HL-60/S4 treated with retinoic acid at 250 ng/mL for 4 days and 3 days (cell line): ENCODE data around the gene NACA2.
"Not testable (repeated sequence)": the region's sequence is repeated elsewhere in the genome, so short reads cannot be mapped to it uniquely, and the experiment has no call there.

Experiments used
- in situ Hi-C: fragments of 300-500 bp; cut with MboI; formaldehyde crosslinking; loops from 2 replicates; pipeline ENCODE4 v1.7.0; 2022; ENCODE audit warnings: low sequenced_read_pairs

Gene NACA2

DNA sequence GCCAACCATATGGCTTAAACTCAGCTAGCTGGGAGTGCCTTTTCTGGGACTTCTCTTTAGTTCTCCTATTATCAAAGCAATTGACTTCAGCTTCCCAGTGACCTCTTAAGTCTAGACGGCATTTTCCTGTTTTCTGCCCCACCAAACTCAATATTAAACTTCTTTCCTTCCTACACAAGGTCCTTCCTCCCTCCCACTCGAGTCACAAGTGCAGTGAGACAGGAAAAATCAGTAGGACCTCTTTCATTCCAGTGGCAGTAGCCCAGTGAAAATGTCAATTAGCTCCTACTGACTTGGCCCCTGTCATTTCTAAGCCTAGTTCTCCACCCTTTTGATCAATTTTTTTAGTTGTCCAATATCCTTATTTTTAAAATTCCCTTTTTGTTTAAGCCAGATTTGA is 9.6 kb upstream of the NACA2 start:
- in situ Hi-C loops, result no loop called here

GRCh38 chr17:61599608-61600007 is 8.6 kb upstream of the NACA2 start:
- in situ Hi-C loops, result no loop called here

DNA sequence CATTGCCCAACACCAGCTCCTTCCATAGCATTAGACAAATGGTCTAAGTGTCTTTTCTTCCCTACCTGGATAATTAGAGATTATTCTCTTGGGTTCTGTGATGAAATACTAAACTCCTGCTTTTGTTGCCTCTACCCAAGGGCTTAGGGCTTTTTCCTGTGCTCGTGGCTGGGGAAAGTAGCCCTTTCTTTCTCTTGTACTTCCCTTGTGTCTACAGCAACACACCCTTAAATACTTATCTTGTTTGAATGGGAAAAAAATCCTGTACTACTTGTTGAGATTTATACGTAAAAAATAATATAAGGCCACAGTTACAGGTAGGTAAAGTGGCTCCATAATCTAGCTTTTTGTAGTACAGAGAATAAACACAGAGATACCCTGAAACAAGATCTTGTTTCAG is 7.0 kb upstream of the NACA2 start:
- in situ Hi-C loops, result no loop called here

- in situ Hi-C loops, result no loop called here
These were observed 6.6 kb upstream of the NACA2 start for GRCh38 chr17:61597607-61598006.

DNA sequence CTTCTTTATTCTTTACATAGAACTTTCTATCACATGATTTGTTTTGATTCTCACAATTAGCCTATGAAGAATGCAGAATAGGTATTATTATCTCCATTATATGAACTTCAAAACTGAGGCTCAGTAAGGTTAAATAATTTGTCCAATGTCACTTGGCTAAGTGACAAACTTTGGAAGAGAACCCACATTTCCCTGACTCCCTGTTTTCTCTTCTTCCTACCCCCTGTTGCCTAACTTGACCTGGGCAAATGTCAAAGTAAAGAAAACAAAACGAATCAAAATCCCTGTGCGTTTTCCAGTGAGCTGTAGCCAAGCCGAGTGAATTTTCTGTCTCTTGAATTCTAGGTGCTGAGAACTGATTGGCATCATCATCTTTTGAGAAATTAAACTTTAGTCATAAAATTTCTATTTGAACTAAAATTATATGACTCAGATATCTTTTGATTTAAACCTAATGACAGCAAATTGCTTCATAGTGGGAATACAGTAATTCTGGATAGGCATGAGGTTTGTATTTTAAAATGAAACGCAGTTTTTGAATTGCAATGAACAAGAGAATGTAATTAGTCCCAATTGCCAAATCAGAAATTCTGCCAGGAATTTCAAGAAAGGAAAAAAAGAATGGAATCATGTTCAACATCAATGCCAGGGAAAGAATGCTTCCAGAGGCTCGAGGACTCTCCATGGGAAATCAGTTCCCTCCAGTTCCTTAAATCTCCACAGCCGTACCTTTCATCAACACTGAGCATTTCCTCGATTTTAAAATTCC is 4.6 kb upstream of the NACA2 start:
- in situ Hi-C loops, result no loop called here

- in situ Hi-C loops, result no loop called here
These were observed 3.3 kb upstream of the NACA2 start for GRCh38 chr17:61594294-61594825.

DNA sequence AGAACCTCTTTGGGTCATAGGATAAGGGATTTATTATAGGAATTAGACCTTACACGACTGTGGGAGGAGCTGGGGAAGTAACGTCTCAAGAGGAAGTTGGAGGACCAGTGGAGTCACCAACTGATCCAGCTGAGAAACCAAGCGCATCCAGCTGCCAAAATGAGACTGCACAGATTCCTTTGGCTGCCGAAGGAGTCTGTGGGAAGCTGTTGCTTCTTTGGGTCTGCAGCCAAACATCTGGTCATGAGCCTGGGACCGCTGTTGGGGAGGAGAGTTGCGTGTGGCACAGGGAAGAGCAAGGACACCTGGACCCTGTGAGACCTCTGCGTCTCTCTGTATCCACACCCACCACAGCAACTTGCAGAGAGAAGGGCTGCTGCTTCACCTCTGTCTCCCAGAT is 2.4 kb upstream of the NACA2 start:
- in situ Hi-C loops, result no loop called here

DNA sequence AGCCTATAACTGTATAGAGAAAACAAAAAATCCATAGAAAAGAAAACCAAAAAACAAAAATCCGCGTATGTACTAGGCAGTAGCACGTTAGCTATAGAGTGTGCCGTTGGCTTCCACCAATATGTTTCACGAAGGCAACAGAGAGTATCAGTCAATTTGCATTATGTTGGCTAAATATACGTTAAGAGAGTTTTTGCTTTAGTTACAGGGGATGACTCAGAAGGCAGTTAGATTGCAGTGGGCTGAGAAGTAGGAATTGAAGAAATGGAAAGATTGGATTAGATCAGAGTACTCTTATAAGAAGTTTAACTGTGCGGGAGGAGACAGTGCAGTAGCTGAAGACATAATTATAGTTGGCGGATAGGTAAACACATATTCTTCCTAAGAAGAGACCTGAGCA is 911 bp upstream of the NACA2 start:
- in situ Hi-C loops, result no loop called here

DNA sequence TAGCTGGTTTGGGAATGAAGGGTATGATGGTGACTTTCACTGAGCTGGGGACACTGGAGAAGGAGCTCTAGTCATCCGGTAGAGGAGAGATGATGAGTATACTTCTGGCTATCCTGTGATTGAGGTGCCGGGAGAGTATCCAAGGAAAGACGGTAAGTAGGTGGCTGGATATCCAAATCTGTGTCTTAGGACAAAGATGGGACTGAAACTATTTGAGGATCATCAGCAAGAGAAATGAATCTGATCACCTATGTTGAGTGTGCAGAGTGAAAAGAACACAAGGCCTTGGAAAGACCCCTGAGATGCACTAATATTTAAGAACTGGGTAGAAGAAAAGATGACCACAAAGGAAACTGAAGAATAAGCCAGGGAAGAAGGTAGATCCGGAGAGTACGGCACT is 1.0 kb downstream of the NACA2 start:
- in situ Hi-C loops, result no loop called here

DNA sequence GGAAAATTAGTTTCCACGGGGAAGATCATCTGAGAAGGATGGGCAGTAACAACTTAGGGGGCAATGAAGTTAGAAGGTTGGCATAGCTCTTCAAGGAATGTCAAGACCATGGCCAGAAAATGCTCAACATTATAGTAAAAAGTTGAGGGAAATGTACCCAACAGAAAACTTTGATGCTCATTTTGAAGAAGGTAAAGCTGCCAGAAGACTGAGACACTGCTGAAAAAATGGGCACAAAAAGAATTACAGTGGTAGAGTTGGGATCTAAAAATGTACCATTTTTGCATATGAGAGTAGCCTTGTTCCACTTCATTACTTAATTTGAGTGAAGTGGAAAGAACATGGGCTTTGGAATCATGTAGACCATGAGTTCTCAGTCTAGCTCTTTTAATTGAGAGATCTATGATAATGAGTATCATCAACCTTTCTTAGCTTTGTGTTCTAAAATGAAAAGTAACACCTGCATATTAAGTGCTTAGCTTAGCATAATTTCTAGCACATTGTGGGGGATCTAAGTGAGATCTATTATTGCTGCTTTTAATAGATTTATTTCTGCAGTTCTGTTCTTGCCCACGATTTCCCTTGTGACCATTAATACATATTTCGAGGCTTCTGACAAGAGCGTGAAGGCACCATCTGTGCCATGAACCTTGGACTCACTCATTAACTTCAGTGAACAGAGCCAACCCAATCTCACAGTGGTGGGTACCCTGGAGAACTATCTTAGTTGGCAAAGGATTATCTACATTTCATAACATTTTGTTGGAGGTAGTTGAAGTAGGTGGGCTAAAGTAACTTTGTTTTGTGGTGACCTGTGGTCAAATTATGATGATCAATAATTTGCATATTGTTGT is 3.0 kb downstream of the NACA2 start:
- in situ Hi-C loops, result no loop called here

DNA sequence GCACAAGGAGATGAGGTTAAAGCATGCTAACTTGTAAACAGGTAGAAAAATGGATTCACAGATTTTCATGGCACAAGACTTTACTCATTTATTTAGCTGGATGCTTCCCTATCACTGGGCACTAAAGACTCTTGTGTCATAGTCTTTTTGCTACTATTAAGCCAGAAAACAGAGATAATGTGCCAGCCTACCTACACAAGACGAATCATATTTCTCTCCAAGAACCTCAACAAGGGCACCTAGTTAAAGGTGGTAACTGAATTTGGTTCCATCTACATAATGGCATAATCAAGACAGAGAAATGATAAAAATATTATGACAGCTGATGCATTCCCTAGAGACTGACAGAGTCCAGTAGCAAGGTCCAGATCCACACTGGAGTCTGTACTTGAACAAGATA is 3.8 kb downstream of the NACA2 start:
- in situ Hi-C loops, result no loop called here

DNA sequence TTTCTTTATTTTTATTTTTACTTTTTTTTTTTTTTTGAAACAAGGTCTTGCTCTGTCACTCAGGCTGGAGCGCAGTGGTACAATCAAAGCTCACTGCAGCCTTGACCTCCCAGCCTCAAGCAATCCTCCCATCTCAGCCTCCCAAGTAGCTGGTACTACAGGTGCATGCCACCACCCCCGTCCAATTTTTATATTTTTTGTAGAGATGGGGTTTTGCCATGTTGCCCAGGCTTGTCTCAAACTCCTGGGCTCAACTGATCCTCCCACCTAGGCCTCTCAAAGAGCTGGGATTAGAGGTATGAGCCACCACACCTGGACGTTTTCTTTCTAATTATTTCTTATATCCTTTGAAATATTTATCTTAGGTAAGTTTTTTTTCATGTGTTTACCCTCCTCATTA is 4.4 kb downstream of the NACA2 start:
- in situ Hi-C loops, result not testable (repeated sequence)

- in situ Hi-C loops, result no loop called here
These were observed 4.9 kb downstream of the NACA2 start for GRCh38 chr17:61586031-61586566.

DNA sequence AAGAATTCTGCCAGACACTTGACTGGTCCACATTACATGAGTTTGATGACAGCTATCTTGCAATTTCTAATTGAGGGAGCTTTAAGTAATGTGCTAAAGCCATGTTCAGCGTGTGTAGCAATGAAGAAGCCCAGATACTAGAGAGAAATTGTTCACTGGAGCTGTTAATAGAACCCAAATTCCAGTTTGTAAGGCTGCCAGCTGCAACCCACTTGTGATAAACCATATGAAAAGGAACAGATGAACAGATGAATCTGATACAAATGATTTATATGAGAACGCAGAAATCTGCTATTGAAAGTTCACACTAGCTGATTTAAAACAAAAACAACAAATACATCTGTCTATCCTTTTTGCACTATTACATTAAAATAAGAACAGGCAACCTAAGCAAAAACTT is 6.2 kb downstream of the NACA2 start:
- in situ Hi-C loops, result no loop called here

- in situ Hi-C loops, result no loop called here
These were observed 6.8 kb downstream of the NACA2 start for GRCh38 chr17:61584266-61584665.

- in situ Hi-C loops, result no loop called here
These were observed 7.3 kb downstream of the NACA2 start for GRCh38 chr17:61583660-61584264.

DNA sequence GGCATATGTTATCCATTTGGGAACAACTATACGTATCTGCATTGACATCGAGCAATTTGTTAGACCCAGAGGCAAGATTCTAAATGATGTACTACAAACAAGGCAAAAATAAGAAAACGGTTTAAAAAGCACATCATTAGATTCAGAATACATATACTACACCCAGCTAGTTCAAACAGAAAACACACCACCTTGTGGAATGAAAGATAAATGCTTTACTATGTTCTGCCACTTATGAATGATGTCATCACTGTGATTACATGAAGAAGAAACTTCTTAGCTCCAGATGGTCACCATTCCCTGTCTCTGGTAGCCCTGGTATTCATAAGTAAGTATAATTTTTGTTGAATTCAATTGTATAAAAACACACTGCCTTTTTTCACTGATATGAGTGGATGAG is 7.8 kb downstream of the NACA2 start:
- in situ Hi-C loops, result no loop called here

DNA sequence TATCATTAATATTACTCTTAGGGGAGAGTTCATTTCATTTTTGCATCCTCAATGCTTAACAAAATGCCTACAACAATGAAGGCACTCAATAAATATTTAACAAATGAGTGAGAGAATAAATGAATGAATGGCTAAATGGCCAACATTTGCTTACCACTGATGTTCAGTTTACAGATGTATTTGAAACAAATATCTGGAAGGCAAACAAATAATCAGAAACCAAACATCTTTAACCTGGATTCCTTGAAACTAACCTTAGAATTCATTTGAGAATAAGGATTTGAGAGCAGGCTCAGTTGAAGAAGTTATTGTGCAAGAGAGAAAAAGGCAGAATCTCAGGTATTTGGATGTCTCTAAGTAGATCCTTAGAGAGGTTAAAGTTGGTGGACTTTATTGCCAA is 8.4 kb downstream of the NACA2 start:
- in situ Hi-C loops, result no loop called here

DNA sequence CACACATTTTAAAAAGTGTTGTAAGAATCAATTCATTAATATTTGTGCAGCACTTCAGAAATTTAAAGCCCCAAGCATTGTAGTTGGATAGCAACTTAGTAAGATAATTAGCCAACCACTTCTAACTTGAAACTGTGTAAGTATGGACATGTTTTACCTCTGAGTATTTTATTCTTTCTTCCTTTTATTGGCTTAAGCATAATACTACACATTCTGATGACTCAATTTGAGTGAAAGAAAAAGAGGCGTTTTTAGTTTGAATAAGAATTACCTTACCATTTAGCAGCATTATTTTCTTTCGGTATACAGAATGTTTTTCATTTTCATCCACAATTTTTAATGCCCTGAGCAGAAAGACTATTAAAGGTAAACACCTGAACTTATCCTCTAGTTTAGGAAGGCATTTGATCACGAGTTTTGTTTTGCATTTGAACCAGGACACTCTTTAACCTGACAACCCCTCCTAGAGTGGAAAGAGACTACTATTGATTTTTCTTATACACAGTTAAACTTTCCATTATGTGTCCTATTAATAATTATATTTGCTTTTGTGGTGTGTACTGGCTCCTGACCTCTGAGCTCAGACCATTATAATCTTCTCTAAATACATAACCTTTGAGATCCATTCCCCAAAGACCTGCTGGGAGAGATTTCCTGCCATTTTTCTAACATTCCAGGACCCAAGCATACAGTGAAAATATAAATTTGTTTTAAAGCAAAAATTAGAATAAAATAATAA is 9.2 kb downstream of the NACA2 start:
- in situ Hi-C loops, result no loop called here

- in situ Hi-C loops, result no loop called here
These were observed 10.5 kb downstream of the NACA2 start for GRCh38 chr17:61580502-61580901.

DNA sequence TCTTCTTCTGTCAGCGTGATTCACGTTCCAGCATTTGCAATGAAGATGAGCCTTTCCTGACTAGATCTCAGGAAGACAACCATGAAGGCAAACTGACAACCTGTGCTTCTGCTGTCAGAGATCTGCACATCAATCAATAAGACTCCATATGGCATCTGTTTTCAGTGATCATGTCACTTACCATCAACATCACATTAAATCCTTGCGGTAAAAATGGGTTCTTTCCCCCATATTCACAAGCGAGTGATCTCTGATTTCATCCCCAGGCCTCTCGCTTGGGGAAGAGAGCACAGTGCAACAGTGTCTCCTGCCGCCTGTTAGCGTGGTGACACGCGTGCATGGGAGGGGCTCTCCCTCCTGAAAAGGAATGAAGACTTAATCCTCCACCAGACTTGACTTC is 11.1 kb downstream of the NACA2 start:
- in situ Hi-C loops, result no loop called here
